Naive thymus-derived CD4-positive, alpha-beta T cell (primary cell): Measurements from ENCODE around the gene TMEM108. TPM values are rescaled to one million over a fixed set of nuclear protein-coding genes. Genes with fewer than 3 reads are reported as not detected.

Experiments used
- ATAC-seq: fragments of 150-1000 bp; cut with Tn5 transposase; 2 replicates; pipeline ENCODE4 v1.10.0; 2021; ENCODE audit warnings: mild to moderate bottlenecking, moderate library complexity
- CTCF ChIA-PET: fragments of 350-600 bp; sonication (Branson Sonifier 250); formaldehyde crosslinking; loops from one replicate; lab custom pipeline; 2021; ENCODE audit warnings: antibody characterized with exemption; lab: Charles Lee
- POLR2A ChIA-PET: fragments of 350-600 bp; sonication (Branson Sonifier 250); formaldehyde crosslinking; loops from one replicate; lab custom pipeline; 2021; ENCODE audit warnings: antibody characterized with exemption, inconsistent platforms; lab: Charles Lee
- DNase-seq, 9 donors: peaks; one replicate each; pipeline versions ENCODE4 v3.0.0 to v3.0.0-alpha.2; 2020 to 2022; ENCODE audit warnings: mixed read lengths in 1 of 9
- H3K27ac ChIP-seq: one replicate; pipeline ENCODE4 v1.7.0; 2013; ENCODE audit warnings: mild to moderate bottlenecking, low read depth, low read length, moderate library complexity
- H3K27me3 ChIP-seq, 2 donors: one replicate each; pipeline ENCODE4 v1.7.0; 2013; ENCODE audit warnings: low read length in 2 of 2, mild to moderate bottlenecking in 2 of 2, moderate library complexity in 2 of 2; ENCODE audit not compliant: control insufficient read depth in 2 of 2, insufficient read depth in 2 of 2
- H3K36me3 ChIP-seq, 3 experiments: 1 replicate in 2 of 3; 2 replicates in 1 of 3; pipeline ENCODE4 v1.7.0; 2013; ENCODE audit warnings: low read length in 3 of 3, mild to moderate bottlenecking in 3 of 3, moderate library complexity in 1 of 3; ENCODE audit not compliant: insufficient read depth in 3 of 3, control insufficient read depth in 2 of 3
- H3K4me1 ChIP-seq, 2 donors: one replicate each; pipeline ENCODE4 v1.7.0; 2013; ENCODE audit warnings: low read length in 2 of 2, mild to moderate bottlenecking in 2 of 2, moderate library complexity in 1 of 2; ENCODE audit not compliant: control insufficient read depth in 2 of 2, insufficient read depth in 2 of 2
- H3K4me3 ChIP-seq: 2 replicates; pipeline ENCODE4 v1.7.0; 2013; ENCODE audit warnings: mild to moderate bottlenecking, low read length
- H3K9me3 ChIP-seq, 3 experiments: 1 replicate in 2 of 3; 2 replicates in 1 of 3; pipeline ENCODE4 v1.7.0; 2013; ENCODE audit warnings: low read length in 3 of 3; ENCODE audit not compliant: control insufficient read depth in 2 of 3
- H3K27ac Mint-ChIP-seq, 9 donors: one replicate each; pipeline ENCODE4 v1.8.0; 2020 to 2022; ENCODE audit warnings: mixed read lengths in 9 of 9, mild to moderate bottlenecking in 8 of 9, moderate library complexity in 5 of 9, inconsistent platforms in 2 of 9
- H3K27me3 Mint-ChIP-seq, 5 donors: one replicate each; pipeline ENCODE4 v1.8.0; 2021 to 2022; ENCODE audit warnings: mixed read lengths in 5 of 5, mild to moderate bottlenecking in 1 of 5
- H3K36me3 Mint-ChIP-seq, 5 donors: one replicate each; pipeline ENCODE4 v1.8.0; 2020 to 2022; ENCODE audit warnings: mixed read lengths in 5 of 5, mild to moderate bottlenecking in 3 of 5, inconsistent platforms in 1 of 5
- H3K4me1 Mint-ChIP-seq, 7 donors: one replicate each; pipeline ENCODE4 v1.8.0; 2020 to 2022; ENCODE audit warnings: mixed read lengths in 7 of 7, mild to moderate bottlenecking in 3 of 7, inconsistent platforms in 1 of 7
- H3K4me3 Mint-ChIP-seq, 10 donors: one replicate each; pipeline ENCODE4 v1.8.0; 2020 to 2022; ENCODE audit warnings: mild to moderate bottlenecking in 10 of 10, mixed read lengths in 10 of 10, moderate library complexity in 6 of 10, inconsistent platforms in 2 of 10
- H3K9me3 Mint-ChIP-seq, 11 donors: one replicate each; pipeline ENCODE4 v1.8.0; 2020 to 2022; ENCODE audit warnings: mixed read lengths in 11 of 11, mild to moderate bottlenecking in 4 of 11, inconsistent platforms in 1 of 11, moderate library complexity in 1 of 11
- intact Hi-C, 2 donors: fragments of 100-400 bp; cut with micrococcal nuclease; formaldehyde crosslinking; loops; one replicate each; pipeline ENCODE4 v1.15.1; 2023
- polyA plus RNA-seq, 2 donors: library from polyadenylated mRNA; unstranded; fragments of 300-500 nt; fragmentation: Illumina TruSeq; gene quantifications; one replicate each; pipeline ENCODE4 v1.2.3, GENCODE V29; 2021
- total RNA-seq, 6 experiments: library from RNA in 5 of 6; stranded (reverse) in 5 of 6; gene quantifications; 1 replicate in 5 of 6; 2 replicates in 1 of 6; pipeline ENCODE4 v1.2.3 and lab custom pipeline; 2021 to 2026

The TMEM108 gene
- total and polyA plus RNA-seq, 7 experiments from 2014 or later = not detected

DNA sequence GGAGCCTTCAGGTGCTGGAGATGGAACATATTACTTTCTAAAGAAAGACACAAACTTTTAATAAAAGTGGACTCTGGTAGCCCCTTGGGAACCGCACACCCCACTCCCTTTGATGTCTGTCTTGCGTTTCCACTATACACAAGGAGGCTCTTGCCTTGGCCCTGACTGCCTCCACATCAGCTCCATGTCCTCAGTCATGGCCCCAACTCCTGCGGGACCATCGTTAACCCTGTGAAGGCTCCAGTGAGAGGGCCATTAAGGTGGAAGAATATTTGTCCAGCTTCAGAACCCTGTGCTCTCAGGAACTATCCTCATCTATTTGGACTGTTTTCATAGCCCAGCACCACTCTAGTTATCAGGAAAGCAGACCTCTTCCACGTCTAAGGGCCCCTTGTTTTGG is 345.6 kb downstream of the TMEM108 start:
- Histone ChIP-seq H3K27me3 (no peaks in the 10 kb centered on the region), H3K27ac (no peak overlapping the region), H3K36me3 (no peaks in the 10 kb centered on the region), H3K9me3 (no peaks in the 10 kb centered on the region), H3K4me1 (no peaks in the 10 kb centered on the region), H3K4me3 (no peak overlapping the region)
- H3K4me3 Mint-ChIP-seq = no peak overlapping the region
- H3K4me1 Mint-ChIP-seq = no peaks in the 10 kb centered on the region
- H3K9me3 Mint-ChIP-seq = no peaks in the 10 kb centered on the region
- no peaks in the 10 kb centered on the region for H3K36me3 Mint-ChIP-seq
- POLR2A ChIA-PET = no interaction called here
- peaks cover 0 to 6% (median 0%) of the 10 kb centered on the region in 5 donors for H3K27me3 Mint-ChIP-seq
- CTCF ChIA-PET = no interaction called here
- intact Hi-C loops = loop anchor here (1.0 to 10.0 kb wide), 2 partner anchors 349 to 657 kb away; partner anchors contain the start of gene TMEM108 (in 1 of the 2)
- no peak overlapping the region for H3K27ac Mint-ChIP-seq
- ATAC-seq = no peak
- DNase-seq = no peak

- H3K4me1 Mint-ChIP-seq = no peaks in the 10 kb centered on the region
- POLR2A ChIA-PET = no interaction called here
- Histone ChIP-seq H3K4me3 (no peak overlapping the region), H3K27ac (no peak overlapping the region), H3K9me3 (no peaks in the 10 kb centered on the region), H3K36me3 (no peaks in the 10 kb centered on the region), H3K4me1 (no peaks in the 10 kb centered on the region), H3K27me3 (no peaks in the 10 kb centered on the region)
- CTCF ChIA-PET = no interaction called here
- no peaks in the 10 kb centered on the region for H3K36me3 Mint-ChIP-seq
- DNase-seq = peak in 4 of 9 donors; percentile 4 to 28 (median 4)
- H3K9me3 Mint-ChIP-seq = no peaks in the 10 kb centered on the region
- H3K27ac Mint-ChIP-seq = no peak overlapping the region
- ATAC-seq = no peak
- intact Hi-C loops = loop anchor here (1.0 to 10.0 kb wide), 2 partner anchors 350 to 658 kb away; partner anchors contain the start of gene TMEM108 (in 1 of the 2)
- no peak overlapping the region for H3K4me3 Mint-ChIP-seq
- H3K27me3 Mint-ChIP-seq = peaks cover 0 to 6% (median 0%) of the 10 kb centered on the region in 5 donors
These were observed 346.3 kb downstream of the TMEM108 start for GRCh38 chr3:133384331-133385027.

- ChIA-PET POLR2A (no interaction called here), CTCF (no interaction called here)
- Histone ChIP-seq H3K9me3 (no peaks in the 10 kb centered on the region), H3K27me3 (no peaks in the 10 kb centered on the region), H3K4me3 (no peak overlapping the region), H3K36me3 (no peaks in the 10 kb centered on the region), H3K27ac (no peak overlapping the region), H3K4me1 (no peaks in the 10 kb centered on the region)
- no peaks in the 10 kb centered on the region for H3K9me3 Mint-ChIP-seq
- H3K4me3 Mint-ChIP-seq = no peak overlapping the region
- DNase-seq = no peak
- no peak for ATAC-seq
- no peak overlapping the region for H3K27ac Mint-ChIP-seq
- peaks cover 0 to 6% (median 0%) of the 10 kb centered on the region in 5 donors for H3K27me3 Mint-ChIP-seq
- H3K4me1 Mint-ChIP-seq = peaks cover 0 to 3% (median 0%) of the 10 kb centered on the region in 7 donors
- H3K36me3 Mint-ChIP-seq = no peaks in the 10 kb centered on the region
- intact Hi-C loops = loop anchor here in 1 of 2 donors (10.0 kb wide), 1 partner anchor 352 kb away; the partner anchor contains the start of gene TMEM108
These were observed 348.7 kb downstream of the TMEM108 start for GRCh38 chr3:133386876-133387275.

GRCh38 chr3:133387341-133387740 is 349.1 kb downstream of the TMEM108 start:
- H3K27me3 Mint-ChIP-seq = peaks cover 0 to 6% (median 0%) of the 10 kb centered on the region in 5 donors
- H3K27me3 ChIP-seq = no peaks in the 10 kb centered on the region
- intact Hi-C loops = loop anchor here in 1 of 2 donors (10.0 kb wide), 1 partner anchor 353 kb away; the partner anchor contains the start of gene TMEM108
- ChIA-PET CTCF (no interaction called here), POLR2A (no interaction called here)
- ATAC-seq (no peak), DNase-seq (no peak)
- H3K27ac ChIP-seq = no peak overlapping the region
- H3K9me3 ChIP-seq = no peaks in the 10 kb centered on the region
- H3K27ac Mint-ChIP-seq = no peak overlapping the region
- H3K4me1 Mint-ChIP-seq = peaks cover 0 to 3% (median 0%) of the 10 kb centered on the region in 7 donors
- no peak overlapping the region for H3K4me3 ChIP-seq
- no peaks in the 10 kb centered on the region for H3K36me3 Mint-ChIP-seq
- no peaks in the 10 kb centered on the region for H3K9me3 Mint-ChIP-seq
- no peaks in the 10 kb centered on the region for H3K36me3 ChIP-seq
- no peaks in the 10 kb centered on the region for H3K4me1 ChIP-seq
- no peak overlapping the region for H3K4me3 Mint-ChIP-seq

DNA sequence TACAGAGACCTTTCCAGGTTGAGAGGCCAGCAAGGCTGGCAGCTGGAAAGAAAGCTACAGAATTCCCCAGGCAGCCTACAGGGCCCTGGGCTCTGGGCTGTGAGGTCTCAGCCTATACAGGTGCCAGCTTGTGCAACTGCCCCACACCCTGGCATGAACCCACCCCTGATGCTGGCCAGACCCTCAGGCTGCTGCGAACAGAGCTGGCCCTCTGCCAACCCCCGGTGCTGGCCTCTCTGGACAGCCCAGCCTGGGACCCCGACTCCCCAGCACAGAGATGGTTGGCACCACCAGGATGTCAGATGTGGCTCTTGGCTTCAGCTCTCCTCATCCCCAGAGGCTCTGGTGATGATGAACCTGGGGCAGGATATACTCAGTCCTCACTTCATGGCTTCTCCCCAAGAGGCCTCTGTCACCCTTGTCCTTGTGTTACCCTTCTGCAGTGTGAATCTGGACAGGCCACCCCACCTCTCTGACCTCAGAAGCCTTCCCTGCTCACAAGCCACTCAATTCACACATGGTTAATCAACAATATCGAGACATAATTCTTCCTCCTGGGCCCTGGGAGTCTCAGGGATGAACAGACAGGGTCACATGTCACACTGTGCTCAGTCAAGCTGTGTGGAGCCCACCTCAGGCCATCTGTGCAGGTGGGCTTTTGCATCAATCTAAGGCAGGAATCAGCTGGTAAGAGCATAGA is 350.7 kb downstream of the TMEM108 start:
- H3K9me3 Mint-ChIP-seq = no peaks in the 10 kb centered on the region
- DNase-seq (no peak), ATAC-seq (no peak)
- POLR2A ChIA-PET = no interaction called here
- no peak overlapping the region for H3K4me3 Mint-ChIP-seq
- no peak overlapping the region for H3K27ac Mint-ChIP-seq
- H3K36me3 Mint-ChIP-seq = peaks cover 0 to 4% (median 0%) of the 10 kb centered on the region in 5 donors
- no peak overlapping the region for H3K4me3 ChIP-seq
- intact Hi-C loops = loop anchor here in 1 of 2 donors (10.0 kb wide), 1 partner anchor 354 kb away; the partner anchor contains the start of gene TMEM108
- no peak overlapping the region for H3K27ac ChIP-seq
- no peaks in the 10 kb centered on the region for H3K9me3 ChIP-seq
- peaks cover 0 to 6% (median 0%) of the 10 kb centered on the region in 5 donors for H3K27me3 Mint-ChIP-seq
- no peaks in the 10 kb centered on the region for H3K36me3 ChIP-seq
- CTCF ChIA-PET = no interaction called here
- no peaks in the 10 kb centered on the region for H3K4me1 ChIP-seq
- H3K27me3 ChIP-seq = no peaks in the 10 kb centered on the region
- H3K4me1 Mint-ChIP-seq = peaks cover 0 to 5% (median 0%) of the 10 kb centered on the region in 7 donors

DNA sequence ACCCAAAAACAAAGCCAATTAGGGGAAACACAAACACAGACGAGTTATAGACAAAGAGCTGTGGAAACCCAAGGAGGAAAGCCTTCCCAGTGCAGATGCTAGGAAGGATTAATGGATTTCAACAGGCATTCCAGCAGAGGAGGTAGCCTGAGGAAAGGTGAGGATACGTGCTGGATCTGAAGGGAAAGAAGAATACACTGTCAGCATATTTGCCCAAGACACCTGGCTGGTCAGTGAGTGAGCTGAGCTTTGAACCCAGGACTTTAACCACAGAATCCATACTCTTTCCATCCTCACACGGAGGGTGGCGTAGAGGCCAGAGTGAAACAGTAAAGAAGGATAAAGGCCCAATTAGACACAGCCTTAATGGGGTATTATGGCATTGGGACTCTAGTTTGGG is 352.5 kb downstream of the TMEM108 start:
- Mint-ChIP-seq H3K4me3 (no peak overlapping the region), H3K36me3 (peaks cover 0 to 4% (median 0%) of the 10 kb centered on the region in 5 donors), H3K9me3 (peaks cover 0 to 4% (median 0%) of the 10 kb centered on the region in 11 donors), H3K27ac (peak overlapping the region in 1 of 9 donors; percentile 17), H3K27me3 (peaks cover 0 to 2% (median 0%) of the 10 kb centered on the region in 5 donors), H3K4me1 (peaks cover 0 to 9% (median 5%) of the 10 kb centered on the region in 7 donors)
- ATAC-seq (no peak), DNase-seq (no peak)
- Histone ChIP-seq H3K36me3 (no peaks in the 10 kb centered on the region), H3K4me1 (no peaks in the 10 kb centered on the region), H3K4me3 (no peak overlapping the region), H3K9me3 (no peaks in the 10 kb centered on the region), H3K27ac (no peak overlapping the region), H3K27me3 (no peaks in the 10 kb centered on the region)
- ChIA-PET CTCF (no interaction called here), POLR2A (no interaction called here)
- intact Hi-C loops = no loop called here
